ENCODE measurements around the gene ANGPTL7. TPM values are rescaled to one million over a fixed set of nuclear protein-coding genes. Genes with fewer than 3 reads are reported as not detected.

Gene ANGPTL7
- total and polyA plus RNA-seq, 10 of the 15 experiments (the other 5 are each of a cell fraction or from before 2014, with no cell fraction given) = 0.09 TPM; not detected in 9

- H3K9ac ChIP-seq (ENCODE audit: control insufficient read depth, insufficient read depth, low read length) = no peak overlapping the region
- no peak for FAIRE-seq
- no peaks in the 10 kb centered on the region for H3K9me3 ChIP-seq (replicated peaks; ENCODE audit: control insufficient read depth, insufficient read depth, low read length)
- H3K27me3 ChIP-seq (replicated peaks in 1 of 2; ENCODE audit: control insufficient read depth in 2 of 2, insufficient read depth in 2 of 2, low read length in 1 of 2) = no peaks in the 10 kb centered on the region
- H3K79me2 ChIP-seq (ENCODE audit: control insufficient read depth, insufficient read depth, low read length) = no peaks in the 10 kb centered on the region
- ChIA-PET SMC1A (ENCODE audit: uncharacterized antibody, unreplicated experiment) (interaction anchor here (0.6 kb wide), 1 partner anchor 69 kb away, joined by 3 read pairs; no protein-coding TSS in a partner anchor), RAD21 (ENCODE audit: unreplicated experiment) (no interaction called here), CTCF (no interaction called here), POLR2A (no interaction called here)
- H3K4me2 ChIP-seq (ENCODE audit: control insufficient read depth, insufficient read depth) = no peak overlapping the region
- intact Hi-C loops (cut with micrococcal nuclease; ENCODE audit: unreplicated experiment) = no loop called here
- peaks cover 0 to 5% of the 10 kb centered on the region in 2 experiments; a peak in 2 of 4 replicates for H3K36me3 ChIP-seq (ENCODE audit: control insufficient read depth in 2 of 2, insufficient read depth in 2 of 2, low read length in 1 of 2)
- no peak for ATAC-seq
- H3K4me1 ChIP-seq (ENCODE audit: control insufficient read depth, insufficient read depth, low read length) = no peaks in the 10 kb centered on the region
- no peaks in the 10 kb centered on the region for H4K20me1 ChIP-seq (ENCODE audit: control insufficient read depth, insufficient read depth)
- TF ChIP-seq DPF2 (IDR thresholded peaks at IDR 0.05) (no peak), SUZ12 (IDR thresholded peaks at IDR 0.05; ENCODE audit: unreplicated experiment) (no peak), STAT1 (conservative IDR thresholded peaks at IDR 0.05) (no peak), TBL1XR1 (IDR thresholded peaks at IDR 0.05; ENCODE audit: low read depth, low read length) (no peak), HDAC2 (IDR thresholded peaks at IDR 0.05) (no peak), SMAD1 (IDR thresholded peaks at IDR 0.05; ENCODE audit: low read depth, partially characterized antibody) (no peak), ZNF217 (IDR thresholded peaks at IDR 0.05) (no peak), NKRF (conservative IDR thresholded peaks at IDR 0.05) (no peak), CHD4 (IDR thresholded peaks at IDR 0.05) (no peak), ZNF592 (IDR thresholded peaks at IDR 0.05) (no peak)
- H2AFZ ChIP-seq (ENCODE audit: control insufficient read depth, low read depth, low read length) = no peak overlapping the region
- DNase-seq (ENCODE audit: low read depth, low spot score) = no peak
- H3K27ac ChIP-seq (ENCODE audit: control insufficient read depth, insufficient read depth) = no peak overlapping the region
- H3K4me3 ChIP-seq = no peak overlapping the region
- in situ Hi-C loops (cut with MboI) = no loop called here
- 66% methylated on average over 2 of the region's 2 CpGs for WGBS (ENCODE audit: insufficient coverage, insufficient replicate concordance, low lambda C conversion rate, missing lambda C conversion rate)
- BruUV-seq (replicated peaks) = no TSS peak
Measured at GRCh38 chr1:11170102-11170501, 19.1 kb upstream of the ANGPTL7 start.

All from GM12878 (cell line).